NCI-H82 treated with DMSO at 0.1 percent for 48 hours (cell line): Measurements from ENCODE around the gene RHOH.

Experiments used
- DNase-seq: peaks from one replicate; lab custom pipeline; 2025; ENCODE audit not compliant: unreplicated experiment; lab: John Stamatoyannopoulos, UW

The RHOH gene

GRCh38 chr4:40204507-40205258 is 7.9 kb downstream of the RHOH start:
- no peak for DNase-seq

GRCh38 chr4:40205259-40206198 is 8.7 kb downstream of the RHOH start:
- no peak for DNase-seq

- DNase-seq, result no peak
Measured at GRCh38 chr4:40206426-40206825, 9.6 kb downstream of the RHOH start.

GRCh38 chr4:40209401-40209800 is 12.6 kb downstream of the RHOH start:
- no peak for DNase-seq

- DNase-seq, result no peak
Measured at GRCh38 chr4:40210776-40211175, 13.9 kb downstream of the RHOH start.

- no peak for DNase-seq
Measured at GRCh38 chr4:40211224-40212185, 14.7 kb downstream of the RHOH start.

- no peak for DNase-seq
Measured at GRCh38 chr4:40212674-40213527, 16.1 kb downstream of the RHOH start.

- DNase-seq, result no peak
Measured at GRCh38 chr4:40214038-40214437, 17.2 kb downstream of the RHOH start.

GRCh38 chr4:40214661-40215418 is 18.0 kb downstream of the RHOH start:
- DNase-seq, result no peak

- no peak for DNase-seq
Measured at GRCh38 chr4:40216622-40217366, 20.0 kb downstream of the RHOH start.

GRCh38 chr4:40221744-40222143 is 24.9 kb downstream of the RHOH start:
- no peak for DNase-seq

- no peak for DNase-seq
Measured at GRCh38 chr4:40223343-40223742, 26.5 kb downstream of the RHOH start.

GRCh38 chr4:40224432-40224831 is 27.6 kb downstream of the RHOH start:
- no peak for DNase-seq

- DNase-seq, result no peak
Measured at GRCh38 chr4:40225497-40225896, 28.7 kb downstream of the RHOH start.

GRCh38 chr4:40227284-40227683 is 30.5 kb downstream of the RHOH start:
- DNase-seq, result no peak

GRCh38 chr4:40228497-40229365 is 31.9 kb downstream of the RHOH start:
- no peak for DNase-seq

GRCh38 chr4:40231316-40231863 is 34.6 kb downstream of the RHOH start:
- DNase-seq, result no peak
